Smooth muscle cell of the brain vasculature (primary cell): Measurements from ENCODE around the gene EPOP.

Experiments used
- DNase-seq: peaks from one replicate; pipeline ENCODE4 v3.0.0-alpha.2; 2012; ENCODE audit warnings: low read depth, low spot score

Gene EPOP

DNA sequence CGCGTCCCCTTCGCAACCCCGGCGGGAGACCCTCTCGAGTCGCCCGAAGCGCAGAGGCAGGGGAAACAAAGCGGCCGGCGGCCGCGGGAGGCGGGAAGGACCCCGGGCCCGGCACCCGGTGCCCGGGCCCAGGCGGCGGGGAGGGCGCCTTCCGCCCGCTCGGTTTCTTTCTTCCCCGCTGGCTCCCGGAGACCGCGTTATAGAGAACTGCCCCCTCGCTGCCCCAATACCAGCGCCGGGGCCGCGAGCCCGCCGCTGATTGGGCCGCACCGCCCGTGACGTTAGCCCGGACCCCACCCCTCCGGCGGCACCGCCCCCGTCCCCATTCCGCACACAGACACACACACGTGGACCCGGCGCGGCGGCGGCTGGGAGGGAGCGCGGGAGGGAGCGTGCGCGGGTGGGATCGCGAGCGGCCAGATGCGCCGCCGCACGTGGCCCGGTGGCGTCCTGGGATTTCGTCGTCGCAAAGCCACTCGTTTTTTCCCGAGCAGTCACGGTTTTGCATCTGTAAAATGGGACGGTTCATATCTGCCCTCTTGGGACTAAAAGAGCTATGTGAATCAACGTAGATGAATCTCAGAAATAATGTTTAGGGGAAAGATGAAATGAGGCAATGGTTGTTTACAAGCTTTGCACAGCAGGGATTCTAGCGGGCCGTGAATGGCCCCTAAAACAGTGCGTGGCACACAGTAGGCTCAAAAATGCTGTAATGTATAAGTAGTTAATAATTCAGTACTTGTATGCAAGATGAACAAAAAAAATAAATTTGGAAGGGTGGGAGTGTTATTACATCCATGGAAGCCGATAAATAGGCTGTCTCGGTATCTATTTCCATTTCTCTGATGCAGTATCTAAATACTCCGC, at the start of gene EPOP:
Gene EPOP (minus strand): TSS at position 209 of the 867 bp plus-strand sequence. CDS start 462 bp downstream, outside the sequence.
- DNase-seq: no peak

DNA sequence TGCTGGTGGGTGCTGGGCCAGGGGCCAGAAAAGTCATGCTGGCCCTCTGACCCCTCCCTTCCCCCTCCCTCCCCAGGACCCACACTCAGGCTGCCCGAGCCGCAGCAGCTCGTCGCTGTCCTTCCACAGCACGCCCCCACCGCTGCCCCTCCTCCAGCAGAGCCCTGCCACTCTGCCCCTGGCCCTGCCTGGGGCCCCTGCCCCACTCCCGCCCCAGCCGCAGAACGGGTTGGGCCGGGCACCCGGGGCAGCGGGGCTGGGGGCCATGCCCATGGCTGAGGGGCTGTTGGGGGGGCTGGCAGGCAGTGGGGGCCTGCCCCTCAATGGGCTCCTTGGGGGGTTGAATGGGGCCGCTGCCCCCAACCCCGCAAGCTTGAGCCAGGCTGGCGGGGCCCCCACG, 47.0 kb upstream of the EPOP start:
- no peak for DNase-seq

DNA sequence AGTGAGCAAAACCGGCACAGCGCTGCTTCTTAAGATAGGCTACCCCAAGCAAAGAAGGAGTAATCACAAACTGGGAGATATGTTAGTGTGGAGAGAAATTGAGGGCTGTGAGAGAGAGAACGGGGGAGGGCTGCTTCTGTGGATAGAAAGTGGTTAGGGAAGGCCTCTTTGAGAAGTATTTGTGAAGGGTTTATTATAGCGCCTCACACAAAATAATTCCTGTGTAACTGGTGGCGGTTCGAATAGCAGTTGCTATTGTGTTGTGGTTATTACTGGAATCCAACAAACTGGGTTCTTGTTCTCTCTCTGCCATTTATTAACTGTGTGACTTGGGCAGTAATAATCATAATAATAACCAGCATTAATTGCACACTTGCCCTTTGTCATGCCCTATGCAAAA, 46.2 kb upstream of the EPOP start:
- no peak for DNase-seq

DNA sequence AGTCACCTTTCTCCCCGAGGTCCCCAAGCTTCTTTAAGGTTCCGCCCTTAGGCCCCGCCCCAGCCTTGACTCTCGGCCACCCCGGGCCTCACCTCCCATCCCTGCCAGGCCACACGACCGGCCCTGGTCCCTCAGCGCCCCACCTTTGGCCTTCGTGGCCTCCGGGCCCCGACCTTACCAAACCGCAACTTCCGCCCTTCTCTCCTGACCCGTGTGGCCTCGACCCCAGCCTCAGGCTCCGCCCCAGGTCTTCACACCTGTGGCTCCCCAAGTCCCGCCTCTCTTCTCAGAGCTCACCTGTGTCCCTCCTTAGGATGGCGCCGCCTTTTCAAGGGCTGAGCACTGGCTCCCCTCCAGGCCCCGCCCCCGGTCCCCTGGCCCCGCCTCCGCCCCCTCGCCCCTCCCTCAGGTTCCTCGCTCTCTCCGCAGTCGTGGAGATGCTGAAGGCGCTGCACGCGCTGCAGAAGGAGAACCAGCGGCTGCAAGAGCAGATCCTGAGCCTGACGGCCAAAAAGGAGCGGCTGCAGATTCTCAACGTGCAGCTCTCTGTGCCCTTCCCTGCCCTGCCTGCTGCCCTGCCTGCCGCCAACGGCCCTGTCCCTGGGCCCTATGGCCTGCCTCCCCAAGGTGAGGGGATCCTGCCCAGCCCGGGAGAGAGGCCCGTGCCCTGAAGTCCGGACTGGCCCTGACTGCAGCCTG, 45.3 kb upstream of the EPOP start:
- no peak for DNase-seq

DNA sequence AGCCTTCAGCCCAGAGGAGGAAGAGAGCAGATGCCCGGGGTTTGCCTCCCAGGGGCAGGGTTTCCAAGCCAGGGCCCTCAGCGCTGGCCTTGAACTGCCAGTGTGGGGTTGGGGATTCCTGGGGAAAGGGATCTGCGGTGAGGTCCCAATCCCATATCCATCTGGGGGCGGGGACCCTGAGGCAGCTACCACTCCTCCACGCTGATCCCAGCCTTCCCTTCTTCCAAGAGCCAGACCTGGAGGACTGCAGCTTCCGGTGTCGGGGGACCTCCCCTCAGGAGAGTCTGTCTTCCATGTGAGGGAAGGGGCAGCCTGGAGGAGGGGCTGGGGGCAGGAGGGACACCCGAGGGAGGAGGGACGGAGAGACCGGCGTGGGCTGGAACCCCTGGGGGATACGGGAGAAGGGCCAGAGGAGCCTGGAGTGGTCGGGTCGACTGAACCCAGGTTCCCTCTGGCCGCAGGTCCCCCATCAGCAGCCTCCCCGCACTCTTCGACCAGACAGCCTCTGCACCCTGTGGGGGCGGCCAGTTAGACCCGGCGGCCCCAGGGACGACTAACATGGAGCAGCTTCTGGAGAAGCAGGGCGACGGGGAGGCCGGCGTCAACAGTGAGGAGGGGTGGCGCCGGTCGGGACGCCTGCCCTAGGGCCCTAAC, 44.7 kb upstream of the EPOP start:
- DNase-seq: no peak

DNA sequence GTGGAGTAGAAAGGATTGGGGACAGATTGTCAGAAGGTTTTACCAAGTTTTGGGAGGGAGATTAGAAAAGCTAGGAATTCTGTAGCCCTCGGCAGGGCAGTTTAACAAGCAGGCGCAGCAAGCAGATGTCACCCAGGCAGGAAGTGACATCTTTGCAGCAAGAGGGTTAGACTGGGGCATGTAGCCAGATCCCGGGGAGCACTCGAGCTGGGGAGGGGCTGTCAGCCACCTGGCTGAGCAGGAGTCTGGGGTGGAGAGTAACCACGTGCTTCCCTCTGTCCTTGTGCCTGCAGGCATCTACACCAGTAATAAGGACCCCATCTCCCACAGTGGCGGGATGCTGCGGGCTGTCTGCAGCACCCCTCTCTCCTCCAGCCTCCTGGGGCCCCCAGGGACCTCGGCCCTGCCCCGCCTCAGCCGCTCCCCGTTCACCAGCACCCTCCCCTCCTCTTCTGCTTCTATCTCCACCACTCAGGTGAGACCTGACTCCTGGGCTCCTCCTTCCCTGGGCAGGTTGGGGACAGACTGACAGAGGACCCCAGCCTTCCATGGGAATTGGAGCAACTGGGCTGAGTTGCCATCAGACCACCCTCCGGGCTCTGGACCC, 42.5 kb upstream of the EPOP start:
- DNase-seq: no peak

DNA sequence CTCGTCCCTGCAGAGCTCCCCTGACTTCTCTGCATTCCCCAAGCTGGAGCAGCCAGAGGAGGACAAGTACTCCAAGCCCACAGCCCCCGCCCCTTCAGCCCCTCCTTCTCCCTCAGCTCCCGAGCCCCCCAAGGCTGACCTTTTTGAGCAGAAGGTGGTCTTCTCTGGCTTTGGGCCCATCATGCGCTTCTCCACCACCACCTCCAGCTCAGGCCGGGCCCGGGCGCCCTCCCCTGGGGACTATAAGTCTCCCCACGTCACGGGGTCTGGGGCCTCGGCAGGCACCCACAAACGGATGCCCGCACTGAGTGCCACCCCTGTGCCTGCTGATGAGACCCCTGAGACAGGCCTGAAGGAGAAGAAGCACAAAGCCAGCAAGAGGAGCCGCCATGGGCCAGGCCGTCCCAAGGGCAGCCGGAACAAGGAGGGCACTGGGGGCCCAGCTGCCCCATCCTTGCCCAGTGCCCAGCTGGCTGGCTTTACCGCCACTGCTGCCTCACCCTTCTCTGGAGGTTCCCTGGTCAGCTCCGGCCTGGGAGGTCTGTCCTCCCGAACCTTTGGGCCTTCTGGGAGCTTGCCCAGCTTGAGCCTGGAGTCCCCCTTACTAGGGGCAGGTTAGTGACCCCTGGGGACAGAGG, 41.7 kb upstream of the EPOP start:
- DNase-seq: no peak

DNA sequence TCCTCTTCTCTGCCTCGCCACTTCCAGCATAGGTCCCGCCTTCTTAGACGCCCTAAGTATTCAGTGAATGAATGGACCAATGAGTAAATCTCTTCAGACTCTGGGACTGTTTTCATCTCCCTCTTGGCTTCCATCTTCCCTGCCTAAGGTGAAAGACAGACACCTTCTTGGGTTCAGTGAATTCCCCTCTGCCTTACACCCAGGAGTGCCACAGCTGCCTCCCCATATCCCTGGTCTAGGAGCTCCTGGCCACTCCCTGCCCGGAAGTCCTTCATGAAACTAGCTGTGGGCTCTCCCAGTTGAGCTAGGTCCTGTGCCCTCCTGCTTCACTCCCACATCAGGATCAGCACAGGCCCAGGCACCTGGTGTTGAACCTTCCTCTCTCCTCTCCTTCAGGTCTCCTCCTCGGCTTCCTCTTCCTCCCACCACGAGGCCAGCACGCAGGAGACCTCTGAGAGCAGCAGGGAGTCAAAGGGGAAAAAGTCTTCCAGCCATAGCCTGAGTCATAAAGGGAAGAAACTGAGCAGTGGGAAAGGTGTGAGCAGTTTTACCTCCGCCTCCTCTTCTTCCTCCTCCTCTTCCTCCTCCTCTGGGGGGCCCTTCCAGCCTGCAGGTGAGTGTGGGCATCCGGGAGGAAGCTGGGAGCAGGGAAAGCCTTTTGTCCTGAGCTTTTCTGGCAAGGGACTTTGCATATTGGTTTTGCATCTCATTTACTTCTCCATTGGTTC, 40.6 kb upstream of the EPOP start:
- no peak for DNase-seq

DNA sequence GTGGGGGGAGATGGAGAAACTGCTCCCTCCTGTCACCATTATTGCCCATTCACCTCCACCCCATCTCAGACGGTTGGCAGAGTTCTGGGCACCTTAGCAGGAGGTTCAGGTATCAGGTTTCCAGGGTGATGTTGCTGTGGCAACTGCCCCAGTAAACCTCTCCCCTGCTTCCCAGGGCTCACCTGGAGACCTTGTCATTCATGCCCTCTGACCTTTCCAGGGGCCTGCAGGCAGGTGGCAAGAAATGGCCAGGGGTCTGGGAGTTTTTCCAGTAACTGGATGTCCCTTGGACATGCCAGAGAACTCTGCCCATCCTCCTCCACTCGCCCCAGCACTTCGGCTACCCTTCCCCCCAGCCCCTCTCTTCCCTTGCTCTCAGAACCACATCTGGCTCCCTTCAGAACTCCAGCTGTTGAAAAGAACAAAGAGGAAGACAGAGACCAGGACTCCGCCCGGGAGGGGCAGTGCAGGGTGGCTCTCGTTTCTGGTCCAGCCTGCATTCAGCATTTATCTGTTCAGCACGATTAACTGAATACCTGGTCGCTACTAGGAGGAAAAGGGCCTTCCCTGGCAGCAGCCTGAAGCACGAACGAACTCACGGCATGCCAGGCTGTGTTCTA, 38.8 kb upstream of the EPOP start:
- no peak for DNase-seq

DNA sequence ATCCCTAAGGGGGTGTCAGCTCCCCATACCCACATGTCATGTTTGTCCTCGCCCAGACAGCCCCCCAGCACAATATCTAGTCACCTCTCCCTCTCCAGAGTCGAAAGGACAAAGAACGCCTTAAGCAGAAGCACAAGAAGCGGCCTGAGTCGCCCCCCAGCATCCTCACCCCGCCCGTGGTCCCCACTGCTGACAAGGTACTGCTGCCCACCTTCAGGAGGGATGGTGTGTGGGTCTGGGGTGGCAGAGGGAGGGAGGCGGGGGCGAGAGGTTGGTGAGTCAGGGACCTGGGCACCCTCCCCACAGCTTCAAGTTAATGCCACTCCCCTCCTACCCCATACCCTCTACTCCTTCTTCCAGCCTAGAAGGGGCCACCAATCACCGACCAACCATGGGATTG, 37.8 kb upstream of the EPOP start:
- DNase-seq: no peak

DNA sequence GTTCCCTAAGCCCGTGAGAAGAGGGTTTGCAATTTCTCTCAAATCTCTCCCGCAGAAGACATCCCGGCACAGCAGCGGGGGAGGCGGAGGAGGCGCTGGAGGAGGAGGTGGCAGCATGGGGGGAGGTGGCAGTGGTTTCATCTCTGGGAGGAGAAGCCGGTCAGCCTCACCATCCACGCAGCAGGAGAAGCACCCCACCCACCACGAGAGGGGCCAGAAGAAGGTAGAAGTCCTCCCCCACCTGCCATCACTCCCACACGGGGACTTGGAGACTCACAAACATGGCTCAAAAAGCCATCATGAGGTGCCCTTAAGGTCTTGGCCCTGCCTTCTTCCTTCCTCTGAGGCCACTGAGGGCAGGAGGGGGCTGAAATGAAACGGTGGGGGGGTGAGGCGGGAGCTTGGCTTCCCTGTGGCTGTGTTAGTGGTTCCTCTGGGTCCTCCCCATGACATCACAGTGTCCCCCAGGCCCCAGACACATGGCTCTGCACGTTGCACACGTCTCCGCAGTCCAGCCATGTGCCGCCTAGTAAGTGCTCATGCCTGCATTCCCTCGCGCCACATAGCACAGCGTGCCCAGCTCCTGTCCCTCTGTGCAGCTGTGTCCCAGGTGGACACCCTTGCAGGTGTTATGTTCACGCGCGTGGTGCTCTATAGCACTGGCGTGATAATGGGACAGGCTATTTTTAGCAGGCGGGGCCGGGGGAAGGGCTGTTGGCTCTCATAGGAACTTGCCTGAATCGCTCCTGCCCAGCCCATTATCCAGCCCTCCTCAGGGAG, 37.2 kb upstream of the EPOP start:
- no peak for DNase-seq

DNA sequence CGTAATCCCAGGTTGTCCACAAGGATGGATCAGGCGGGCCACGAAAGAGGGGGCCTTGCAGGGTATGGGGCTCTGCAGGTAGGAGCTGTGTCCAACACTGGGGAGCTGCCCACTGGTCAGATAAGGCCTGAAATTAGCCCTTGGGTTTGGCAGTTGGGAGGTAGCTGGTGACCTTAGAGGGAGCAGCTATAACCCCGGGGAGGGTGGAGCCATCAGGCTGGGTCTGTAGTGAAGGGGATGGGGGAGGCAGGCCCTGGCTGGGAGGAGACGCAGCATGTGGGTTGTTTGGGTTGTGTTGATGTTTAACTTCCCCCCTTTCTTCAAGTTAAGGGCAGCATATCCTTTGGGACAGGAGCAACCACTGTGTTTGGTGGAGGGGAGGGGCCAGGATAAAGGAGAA, 36.2 kb upstream of the EPOP start:
- DNase-seq: no peak

DNA sequence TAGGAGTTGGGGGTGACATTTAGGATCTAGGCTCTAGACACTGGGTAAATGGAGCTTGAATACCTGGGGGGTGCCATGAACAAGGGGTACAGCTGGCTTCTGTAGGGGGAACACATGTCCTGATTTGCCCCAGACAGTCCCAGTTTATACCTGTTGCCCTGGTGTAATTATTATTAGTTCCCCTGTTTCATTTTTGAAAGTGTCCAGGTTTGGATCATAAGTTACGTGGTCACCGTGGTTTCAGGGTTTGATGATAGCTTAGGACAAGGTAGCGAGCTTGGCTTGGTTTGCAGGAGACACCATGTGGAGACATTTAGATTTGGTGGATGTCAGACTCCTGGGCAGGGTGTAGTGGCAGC, 35.8 kb upstream of the EPOP start:
- no peak for DNase-seq

DNA sequence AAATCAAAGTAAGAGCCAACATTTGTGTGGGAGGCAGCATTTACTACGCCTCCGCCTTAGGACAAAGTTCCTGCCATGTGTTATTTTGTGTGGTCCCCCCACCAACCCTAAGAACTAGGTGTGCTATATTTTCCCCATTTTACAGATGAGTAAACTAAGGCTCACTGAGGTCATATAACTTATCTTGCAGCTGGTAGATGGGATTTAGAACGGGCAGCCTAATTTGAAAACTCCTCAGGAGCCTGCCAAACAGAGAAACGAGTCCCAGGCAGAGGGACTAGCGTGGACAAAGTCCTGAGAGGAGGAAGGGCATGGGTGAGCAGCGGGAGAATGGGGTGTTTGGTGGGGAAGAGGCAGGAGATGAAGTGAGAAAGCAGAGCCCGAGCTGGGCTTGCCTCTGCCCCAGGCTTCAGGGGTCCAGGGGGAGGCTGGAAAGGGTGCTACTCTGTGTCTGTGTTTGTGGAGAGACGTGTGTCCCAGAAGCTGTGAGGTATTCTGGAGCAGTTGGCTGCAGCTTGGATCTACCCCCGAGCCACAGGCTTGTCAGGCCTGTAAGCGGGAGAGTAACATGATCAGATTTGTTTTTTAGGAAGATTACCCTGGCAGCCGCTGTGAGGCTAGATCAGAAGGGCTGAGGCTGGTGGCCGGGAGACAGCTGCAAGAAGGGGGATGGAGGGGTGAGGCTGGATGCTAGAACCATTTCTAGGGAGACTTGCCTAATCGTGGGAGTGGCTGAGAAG, 35.3 kb upstream of the EPOP start:
- DNase-seq: no peak

DNA sequence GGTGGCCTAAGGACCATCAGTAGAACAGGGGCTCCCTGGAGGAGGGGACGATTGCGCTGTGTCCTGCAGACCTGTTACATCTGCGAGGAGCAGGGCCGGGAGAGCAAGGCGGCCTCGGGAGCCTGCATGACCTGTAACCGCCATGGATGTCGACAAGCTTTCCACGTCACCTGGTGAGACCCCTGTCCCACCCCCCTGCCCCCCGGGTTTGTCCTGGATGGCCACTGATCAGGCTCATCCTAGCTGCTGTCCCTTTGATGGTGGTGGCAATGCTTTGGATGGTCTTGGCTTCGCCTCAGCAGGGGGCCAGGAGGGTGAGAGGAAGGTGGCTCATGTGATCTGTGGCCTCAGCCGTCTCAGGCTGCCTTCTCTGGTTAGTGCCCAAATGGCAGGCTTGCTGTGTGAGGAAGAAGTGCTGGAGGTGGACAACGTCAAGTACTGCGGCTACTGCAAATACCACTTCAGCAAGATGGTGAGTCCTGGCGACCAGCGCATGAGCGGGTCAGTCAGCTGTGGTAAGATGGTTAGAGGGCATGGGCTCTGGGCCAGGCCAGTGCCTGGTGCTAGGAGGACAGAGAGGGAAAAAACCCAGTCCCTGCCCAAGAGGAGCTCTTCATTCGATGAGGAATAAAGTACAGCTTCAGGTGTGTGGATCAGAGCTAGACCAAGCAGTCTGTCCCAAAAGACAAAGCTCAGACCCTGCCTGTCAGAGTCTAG, 34.5 kb upstream of the EPOP start:
- DNase-seq: no peak

DNA sequence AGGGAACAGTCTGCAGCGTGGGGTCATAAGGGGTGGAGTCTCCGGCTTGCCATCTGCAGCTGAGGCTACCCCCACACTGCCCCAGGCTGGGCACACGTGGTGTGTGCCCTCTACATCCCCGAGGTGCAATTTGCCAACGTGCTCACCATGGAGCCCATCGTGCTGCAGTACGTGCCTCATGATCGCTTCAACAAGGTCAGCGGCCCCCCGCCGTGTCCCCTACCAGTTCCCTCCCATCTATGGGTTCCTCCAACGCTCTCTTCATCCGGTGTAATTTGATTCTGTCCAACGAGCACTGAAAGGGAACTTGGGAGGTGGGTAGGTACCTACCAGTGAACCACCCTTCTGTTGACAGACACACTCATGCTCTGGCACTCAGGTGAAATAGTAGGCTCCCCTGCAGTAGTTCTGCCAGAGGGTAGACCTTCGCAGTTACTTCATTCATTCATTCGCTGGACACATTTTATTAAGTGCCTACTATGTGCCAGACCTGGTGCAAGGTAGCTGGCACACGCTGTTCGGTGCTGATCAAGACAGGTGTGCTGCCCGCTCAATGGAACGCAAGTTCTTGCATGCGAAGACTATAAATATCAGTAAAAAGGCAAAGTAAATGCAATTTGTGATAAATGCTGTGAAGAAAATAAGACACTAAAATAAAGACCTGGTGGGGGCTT, 33.1 kb upstream of the EPOP start:
- DNase-seq: no peak

DNA sequence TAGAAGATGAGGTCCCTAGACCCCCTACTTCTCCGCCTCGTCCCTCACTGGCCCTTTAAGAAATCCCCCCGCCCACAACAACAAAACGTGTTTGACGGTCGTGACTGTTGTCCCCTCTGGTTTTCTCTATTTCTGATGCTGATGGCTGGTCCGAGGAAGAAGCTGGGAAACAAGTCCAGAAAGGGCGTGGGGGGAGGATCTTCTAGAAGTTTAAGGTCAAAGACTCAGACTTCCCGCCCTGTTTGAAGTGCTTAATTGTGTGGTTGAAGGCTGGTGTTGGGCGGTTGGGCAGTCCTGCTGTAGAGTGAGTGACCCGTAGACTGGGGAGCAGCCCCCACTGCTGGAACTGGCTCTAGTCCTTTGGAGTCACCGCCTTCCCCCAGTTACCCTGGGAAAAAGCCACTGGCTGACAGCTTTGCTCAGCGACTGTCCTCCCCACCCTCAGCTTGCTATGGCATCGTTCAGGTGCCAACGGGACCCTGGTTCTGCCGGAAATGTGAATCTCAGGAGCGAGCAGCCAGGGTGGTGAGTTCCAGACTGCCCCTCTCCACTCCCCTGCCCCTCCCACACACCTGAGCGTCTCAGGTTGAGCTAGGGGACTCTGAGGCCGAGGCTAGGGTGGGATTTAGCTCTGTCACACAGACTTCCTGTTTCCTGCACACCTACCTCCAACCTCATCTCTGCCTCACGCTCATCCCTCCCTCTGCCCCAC, 31.9 kb upstream of the EPOP start:
- no peak for DNase-seq
